HT-29 (cell line): ENCODE results near the gene IL20RA. TPM values are rescaled to one million over a fixed set of nuclear protein-coding genes. Genes with fewer than 3 reads are reported as not detected.

Source experiments
- small RNA-seq: library from RNA; depleted of rRNA; stranded (forward); fragments of <200 nt; gene quantifications from one replicate; pipeline ENCODE3, GENCODE V24; 2014
- total RNA-seq: library from RNA; depleted of rRNA; stranded (reverse); fragments of >200 nt; shearing (Covaris generic); gene quantifications from 2 replicates; pipeline ENCODE4 v1.2.3, GENCODE V29; 2014; rRNA removed

IL20RA gene
- total RNA-seq, 1 experiment from 2014 or later, result 16.7 TPM

Small RNA genes within 50 kb of the gene (small RNA-seq; reads per million reads assigned to genes)
- gene RPL35AP3, result not detected

Other genes with a start within 250 kb of the IL20RA start
- gene PEX7, start 222.4 kb downstream of the IL20RA start, total RNA-seq, result 16.5 and 19.5 TPM in 2 replicates
- gene SLC35D3, start 122.7 kb downstream of the IL20RA start, total RNA-seq, result 0.05 and 0.66 TPM in 2 replicates
- not detected in 2 replicates for gene IL22RA2, start 128.7 kb upstream of the IL20RA start, total RNA-seq
- gene IFNGR1, start 174.4 kb upstream of the IL20RA start, total RNA-seq, result 33.4 and 34.9 TPM in 2 replicates